Endodermal cell (in vitro differentiated cells): ENCODE results near the gene SDCCAG8. TPM values are rescaled to one million over a fixed set of nuclear protein-coding genes. Genes with fewer than 3 reads are reported as not detected.

Source experiments
- DNase-seq: peaks from one replicate; pipeline ENCODE4 v3.0.0-alpha.2; 2017
- H3K27ac ChIP-seq: 2 replicates; pipeline ENCODE4 v1.5.1; 2013; ENCODE audit warnings: mild to moderate bottlenecking, low read depth, low read length, moderate library complexity
- H3K27me3 ChIP-seq: 2 replicates; pipeline ENCODE4 v1.6.1; 2013; ENCODE audit warnings: mild to moderate bottlenecking, low read length, moderate library complexity; ENCODE audit not compliant: insufficient read depth, control insufficient read depth, poor library complexity, severe bottlenecking
- H3K36me3 ChIP-seq: 2 replicates; pipeline ENCODE4 v1.7.0; 2013; ENCODE audit warnings: mild to moderate bottlenecking, low read length, moderate library complexity; ENCODE audit not compliant: control insufficient read depth, insufficient read depth
- H3K4me1 ChIP-seq: one replicate; pipeline ENCODE4 v1.7.0; 2013; ENCODE audit warnings: low read length; ENCODE audit not compliant: control insufficient read depth, insufficient read depth
- H3K4me3 ChIP-seq: 2 replicates; pipeline ENCODE4 v1.5.1; 2013; ENCODE audit warnings: mild to moderate bottlenecking, low read length, moderate library complexity
- H3K9ac ChIP-seq: 2 replicates; pipeline ENCODE4 v1.6.1; 2013; ENCODE audit warnings: mild to moderate bottlenecking, low read length, moderate library complexity; ENCODE audit not compliant: poor library complexity, severe bottlenecking; ENCODE audit errors: extremely low read depth
- H3K9me3 ChIP-seq: 2 replicates; pipeline ENCODE4 v1.6.1; 2013; ENCODE audit warnings: mild to moderate bottlenecking, low read length, moderate library complexity; ENCODE audit not compliant: control insufficient read depth
- H3K27ac Mint-ChIP-seq: 2 replicates; pipeline ENCODE4 v1.8.0; 2020; ENCODE audit warnings: mixed read lengths
- H3K27me3 Mint-ChIP-seq: 2 replicates; pipeline ENCODE4 v1.8.0; 2021; ENCODE audit warnings: mild to moderate bottlenecking, mixed read lengths; ENCODE audit not compliant: insufficient read depth
- H3K36me3 Mint-ChIP-seq: 2 replicates; pipeline ENCODE4 v1.8.0; 2020; ENCODE audit warnings: low read depth, mixed read lengths
- H3K4me1 Mint-ChIP-seq: 2 replicates; pipeline ENCODE4 v1.8.0; 2020; ENCODE audit warnings: mixed read lengths
- H3K4me3 Mint-ChIP-seq: 2 replicates; pipeline ENCODE4 v1.8.0; 2020; ENCODE audit warnings: mild to moderate bottlenecking, moderate library complexity, mixed read lengths
- H3K9me3 Mint-ChIP-seq: 2 replicates; pipeline ENCODE4 v1.8.0; 2020; ENCODE audit warnings: mild to moderate bottlenecking, mixed read lengths
- WGBS, 2 experiments: methylation state at CpG; one replicate each; pipeline versions ENCODE4 v1.1.5 to v1.1.7; 2013; ENCODE audit warnings: missing lambda C conversion rate in 2 of 2, mixed read lengths in 1 of 2; ENCODE audit not compliant: insufficient coverage in 1 of 2, insufficient read length in 1 of 2; 5-methylcytosine and 5-hydroxymethylcytosine counted together
- total RNA-seq, 2 donors: library from RNA; stranded (reverse); fragmentation: NEBNext Ultra II Directional in 1 of 2; extraction: Animal tissue kit (Norgen Biotek cat#: 25700) in 1 of 2; gene quantifications; 2 replicates in 1 of 2; 3 replicates in 1 of 2; pipeline ENCODE4 v1.2.1, GENCODE V29; 2021
- TF ChIP-seq, protein P1 (sequence below): fragments of 200-600 bp; sonication (generic); conservative IDR thresholded peaks from 2 replicates; pipeline ENCODE4 v1.5.0; 2021; ENCODE audit warnings: antibody characterized with exemption, mild to moderate bottlenecking

SDCCAG8 gene
- total RNA-seq, 2 donors from 2014 or later: 19.8 to 27.5 TPM

DNA sequence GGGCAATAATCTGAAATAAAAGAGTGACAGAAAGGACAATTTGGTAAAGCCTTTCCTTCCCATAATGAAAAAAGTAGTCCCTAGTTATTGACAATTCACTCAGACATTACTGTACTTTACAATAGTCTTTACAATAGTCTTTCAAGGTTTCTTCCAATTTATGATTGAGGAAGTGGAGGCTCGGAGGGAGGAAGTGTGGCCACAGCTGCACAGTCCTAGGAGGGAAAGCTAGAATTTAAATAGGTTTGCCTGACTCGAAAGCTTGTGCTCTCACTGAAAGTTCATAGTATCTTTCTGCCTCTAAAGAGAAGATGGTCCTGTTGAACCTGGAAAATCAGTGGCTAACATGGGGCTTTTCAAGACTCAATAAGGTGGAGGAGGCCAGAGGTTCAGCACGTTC lies 203.2 kb downstream of the SDCCAG8 start:
- Histone ChIP-seq H3K36me3 (no peaks in the 10 kb centered on the region), H3K4me1 (no peaks in the 10 kb centered on the region)

DNA sequence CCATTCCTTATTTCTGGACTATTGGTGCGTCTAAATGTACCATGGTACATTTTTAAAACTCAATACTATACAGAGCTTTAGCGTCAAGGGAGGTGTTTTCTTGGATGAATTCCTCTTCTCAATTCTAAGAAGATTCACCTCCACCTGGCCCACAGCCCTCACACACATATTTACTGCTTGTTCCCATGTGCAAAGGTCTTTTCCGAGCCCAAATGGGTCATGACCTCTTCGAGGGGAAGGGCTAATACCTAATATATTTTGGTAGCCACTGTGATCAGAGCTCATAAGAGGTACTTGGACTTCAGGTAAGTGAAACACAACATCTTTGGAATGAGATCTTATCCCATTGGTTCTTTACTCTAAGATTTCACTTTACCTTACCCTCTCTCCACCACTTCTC lies 205.9 kb downstream of the SDCCAG8 start:
- Mint-ChIP-seq H3K27ac (no peak overlapping the region), H3K4me1 (no peaks in the 10 kb centered on the region), H3K9me3 (no peaks in the 10 kb centered on the region), H3K27me3 (no peaks in the 10 kb centered on the region), H3K4me3 (no peak overlapping the region), H3K36me3 (no peaks in the 10 kb centered on the region)
- Histone ChIP-seq H3K27me3 (no peaks in the 10 kb centered on the region), H3K4me1 (no peaks in the 10 kb centered on the region), H3K4me3 (no peak overlapping the region), H3K9ac (no peak overlapping the region), H3K9me3 (no peaks in the 10 kb centered on the region), H3K36me3 (no peaks in the 10 kb centered on the region), H3K27ac (no peak overlapping the region)
- TF ChIP-seq, protein P1, sequence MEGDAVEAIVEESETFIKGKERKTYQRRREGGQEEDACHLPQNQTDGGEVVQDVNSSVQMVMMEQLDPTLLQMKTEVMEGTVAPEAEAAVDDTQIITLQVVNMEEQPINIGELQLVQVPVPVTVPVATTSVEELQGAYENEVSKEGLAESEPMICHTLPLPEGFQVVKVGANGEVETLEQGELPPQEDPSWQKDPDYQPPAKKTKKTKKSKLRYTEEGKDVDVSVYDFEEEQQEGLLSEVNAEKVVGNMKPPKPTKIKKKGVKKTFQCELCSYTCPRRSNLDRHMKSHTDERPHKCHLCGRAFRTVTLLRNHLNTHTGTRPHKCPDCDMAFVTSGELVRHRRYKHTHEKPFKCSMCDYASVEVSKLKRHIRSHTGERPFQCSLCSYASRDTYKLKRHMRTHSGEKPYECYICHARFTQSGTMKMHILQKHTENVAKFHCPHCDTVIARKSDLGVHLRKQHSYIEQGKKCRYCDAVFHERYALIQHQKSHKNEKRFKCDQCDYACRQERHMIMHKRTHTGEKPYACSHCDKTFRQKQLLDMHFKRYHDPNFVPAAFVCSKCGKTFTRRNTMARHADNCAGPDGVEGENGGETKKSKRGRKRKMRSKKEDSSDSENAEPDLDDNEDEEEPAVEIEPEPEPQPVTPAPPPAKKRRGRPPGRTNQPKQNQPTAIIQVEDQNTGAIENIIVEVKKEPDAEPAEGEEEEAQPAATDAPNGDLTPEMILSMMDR: no peak
- peak; percentile 10 for DNase-seq
- WGBS, 2 experiments: 93 to 100% methylated on average over 1 to 4 of the region's 4 CpGs

More for the DNA sequence above, 203.2 kb downstream of the SDCCAG8 start:
- Histone ChIP-seq H3K27me3 (no peaks in the 10 kb centered on the region), H3K9me3 (no peaks in the 10 kb centered on the region), H3K27ac (no peak overlapping the region), H3K4me3 (no peak overlapping the region), H3K9ac (no peak overlapping the region)
- Mint-ChIP-seq H3K9me3 (no peaks in the 10 kb centered on the region), H3K4me1 (no peaks in the 10 kb centered on the region), H3K27me3 (no peaks in the 10 kb centered on the region), H3K4me3 (no peak overlapping the region), H3K27ac (no peak overlapping the region), H3K36me3 (no peaks in the 10 kb centered on the region)
- no peak for DNase-seq
- TF ChIP-seq, protein P1: no peak
- WGBS, 2 experiments: 94 to 95% methylated on average over 3 of the region's 3 CpGs

DNA sequence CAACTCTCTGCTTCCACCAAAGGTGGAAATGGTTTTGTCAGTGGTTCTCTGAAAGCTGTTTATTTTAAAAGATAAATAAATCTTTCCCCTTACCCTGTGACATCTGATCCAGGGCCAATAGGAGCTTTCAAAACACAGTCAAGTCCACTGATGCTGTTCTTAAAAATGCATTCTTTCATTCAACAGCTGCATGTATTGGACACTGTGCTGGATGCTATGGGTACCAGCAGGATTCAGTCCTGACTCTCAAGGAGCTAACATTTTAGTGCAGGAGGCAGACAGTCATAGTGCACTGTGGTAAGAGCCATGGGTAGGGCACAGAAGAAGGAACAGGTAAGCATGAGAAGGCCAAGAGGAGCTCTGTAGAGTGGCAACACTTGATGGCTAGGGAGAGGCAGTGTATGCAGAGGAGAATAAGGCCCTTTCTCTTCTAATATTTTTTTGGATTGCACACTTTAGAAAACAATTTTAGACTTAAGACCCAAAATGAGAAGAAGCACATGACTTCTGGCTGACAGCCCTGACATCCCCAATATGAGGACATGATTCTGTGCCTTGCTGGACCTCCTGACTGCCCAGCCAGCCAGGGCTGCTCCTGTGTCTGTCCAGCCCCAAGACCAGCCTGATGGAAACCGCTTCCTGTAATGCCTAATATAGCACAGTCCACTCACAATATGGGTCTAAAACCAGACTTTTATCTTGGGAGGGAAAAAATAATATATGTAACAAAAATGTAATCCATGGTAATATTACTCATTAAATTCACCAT lies 207.3 kb downstream of the SDCCAG8 start:
- 75% methylated on average over 1 of the region's 1 CpG; no CpG with 5 or more reads in 1 of the 2 experiments for WGBS, 2 experiments
- no peak for DNase-seq

More for the DNA sequence above, 207.3 kb downstream of the SDCCAG8 start:
- H3K9ac ChIP-seq: no peak overlapping the region
- no peak overlapping the region for H3K27ac ChIP-seq
- H3K36me3 ChIP-seq: no peaks in the 10 kb centered on the region
- no peaks in the 10 kb centered on the region for H3K36me3 Mint-ChIP-seq
- no peak overlapping the region for H3K4me3 Mint-ChIP-seq
- no peaks in the 10 kb centered on the region for H3K27me3 ChIP-seq
- no peaks in the 10 kb centered on the region for H3K9me3 Mint-ChIP-seq
- H3K4me1 ChIP-seq: no peaks in the 10 kb centered on the region
- H3K27ac Mint-ChIP-seq: no peak overlapping the region
- H3K4me1 Mint-ChIP-seq: no peaks in the 10 kb centered on the region
- TF ChIP-seq, protein P1: no peak
- no peaks in the 10 kb centered on the region for H3K9me3 ChIP-seq
- H3K27me3 Mint-ChIP-seq: no peaks in the 10 kb centered on the region
- H3K4me3 ChIP-seq: no peak overlapping the region
